CD14-positive monocyte (primary cell): ENCODE results near the gene GRB7. TPM values are rescaled to one million over a fixed set of nuclear protein-coding genes. Genes with fewer than 3 reads are reported as not detected.

Experiments used
- DNase-seq, 3 donors: peaks; one replicate each; pipeline ENCODE4 v3.0.0-alpha.2; 2011 to 2022
- H2AFZ ChIP-seq: 2 replicates; pipeline ENCODE4 v1.6.0; 2012; ENCODE audit warnings: mild to moderate bottlenecking, low read depth, low read length, inconsistent platforms; ENCODE audit not compliant: insufficient read depth, poor library complexity, severe bottlenecking
- H3K27ac ChIP-seq, 2 donors: 1 replicate in 1 of 2; 2 replicates in 1 of 2; pipeline ENCODE4 v1.5.1; 2012 to 2013; ENCODE audit warnings: low read length in 2 of 2, control low read depth in 1 of 2, inconsistent platforms in 1 of 2, low read depth in 1 of 2, mild to moderate bottlenecking in 1 of 2
- H3K27me3 ChIP-seq, 2 donors: one replicate each; pipeline versions ENCODE4 v1.6.0 to v1.6.1; 2011 to 2013; ENCODE audit warnings: low read length in 2 of 2; ENCODE audit not compliant: control insufficient read depth in 2 of 2, insufficient read depth in 2 of 2
- H3K36me3 ChIP-seq, 2 donors: replicated peaks in 1 of 2; 1 replicate in 1 of 2; 2 replicates in 1 of 2; pipeline versions ENCODE4 v1.5.1 to v1.6.1; 2012 to 2013; ENCODE audit warnings: low read length in 2 of 2, control low read depth in 1 of 2, inconsistent platforms in 1 of 2, mild to moderate bottlenecking in 1 of 2; ENCODE audit not compliant: insufficient read depth in 2 of 2, control insufficient read depth in 1 of 2
- H3K4me1 ChIP-seq, 2 donors: 1 replicate in 1 of 2; 2 replicates in 1 of 2; pipeline versions ENCODE4 v1.5.1 to v1.6.1; 2012 to 2013; ENCODE audit warnings: low read length in 2 of 2, control low read depth in 1 of 2, inconsistent platforms in 1 of 2, mild to moderate bottlenecking in 1 of 2, moderate library complexity in 1 of 2; ENCODE audit not compliant: insufficient read depth in 2 of 2, control insufficient read depth in 1 of 2
- H3K4me2 ChIP-seq: replicated peaks from 2 replicates; pipeline ENCODE3; 2012; ENCODE audit warnings: low read length, moderate library complexity, mild to moderate bottlenecking; ENCODE audit not compliant: poor library complexity, severe bottlenecking; ENCODE audit errors: extremely low read depth
- H3K4me3 ChIP-seq, 3 experiments: fragments of 200-600 bp in 1 of 3; sonication (generic) in 1 of 3; replicated peaks in 1 of 3; 1 replicate in 2 of 3; 2 replicates in 1 of 3; pipeline ENCODE4 v1.5.1; 2011 to 2013; ENCODE audit warnings: low read length in 3 of 3, mild to moderate bottlenecking in 3 of 3, control low read depth in 2 of 3, low read depth in 2 of 3, inconsistent platforms in 1 of 3, moderate library complexity in 1 of 3
- H3K79me2 ChIP-seq: 2 replicates; pipeline ENCODE4 v1.6.0; 2012; ENCODE audit warnings: mild to moderate bottlenecking, control low read depth, inconsistent platforms, low read length, moderate library complexity; ENCODE audit not compliant: insufficient read depth
- H3K9ac ChIP-seq: 2 replicates; pipeline ENCODE4 v1.6.0; 2017; ENCODE audit warnings: low read length, mild to moderate bottlenecking; ENCODE audit not compliant: insufficient read depth, poor library complexity, severe bottlenecking
- H3K9me3 ChIP-seq, 2 donors: replicated peaks in 1 of 2; 1 replicate in 1 of 2; 2 replicates in 1 of 2; pipeline versions ENCODE4 v1.5.1 to v1.6.1; 2012 to 2013; ENCODE audit warnings: low read length in 2 of 2, control low read depth in 1 of 2; ENCODE audit not compliant: control insufficient read depth in 1 of 2, insufficient read depth in 1 of 2
- H4K20me1 ChIP-seq: 2 replicates; pipeline ENCODE4 v1.6.0; 2012; ENCODE audit warnings: mild to moderate bottlenecking, low read length, control low read depth, moderate library complexity; ENCODE audit not compliant: insufficient read depth
- H3K27ac Mint-ChIP-seq, 7 donors: one replicate each; pipeline ENCODE4 v1.8.0; 2020; ENCODE audit warnings: mild to moderate bottlenecking in 7 of 7, mixed read lengths in 7 of 7, moderate library complexity in 6 of 7, inconsistent platforms in 2 of 7
- H3K27me3 Mint-ChIP-seq, 3 donors: one replicate each; pipeline ENCODE4 v1.8.0; 2021 to 2022; ENCODE audit warnings: low read depth in 3 of 3, mild to moderate bottlenecking in 3 of 3, mixed read lengths in 3 of 3, moderate library complexity in 3 of 3, inconsistent platforms in 1 of 3
- H3K36me3 Mint-ChIP-seq, 2 donors: one replicate each; pipeline ENCODE4 v1.8.0; 2020; ENCODE audit warnings: mixed read lengths in 2 of 2, inconsistent platforms in 1 of 2, mild to moderate bottlenecking in 1 of 2
- H3K4me1 Mint-ChIP-seq: one replicate; pipeline ENCODE4 v1.8.0; 2020; ENCODE audit warnings: mild to moderate bottlenecking, mixed read lengths
- H3K4me3 Mint-ChIP-seq, 2 donors: one replicate each; pipeline ENCODE4 v1.8.0; 2020; ENCODE audit warnings: mild to moderate bottlenecking in 2 of 2, mixed read lengths in 2 of 2, moderate library complexity in 1 of 2
- H3K9me3 Mint-ChIP-seq, 7 donors: one replicate each; pipeline ENCODE4 v1.8.0; 2020 to 2022; ENCODE audit warnings: mixed read lengths in 7 of 7, mild to moderate bottlenecking in 6 of 7, moderate library complexity in 6 of 7, inconsistent platforms in 2 of 7
- WGBS: methylation state at CpG from one replicate; pipeline ENCODE4 v1.1.5; 2013; ENCODE audit warnings: missing lambda C conversion rate; ENCODE audit not compliant: insufficient coverage; 5-methylcytosine and 5-hydroxymethylcytosine counted together
- intact Hi-C, 2 donors: fragments of 100-400 bp; cut with micrococcal nuclease; formaldehyde crosslinking; loops; one replicate each; pipeline versions ENCODE4 v1.15.0 to v1.15.1; 2023
- polyA plus RNA-seq, 3 donors: library from polyadenylated mRNA; depleted of rRNA in 1 of 3; unstranded in 2 of 3; stranded (reverse) in 1 of 3; fragments of 300-500 nt in 2 of 3; fragments of >200 nt in 1 of 3; fragmentation: Illumina TruSeq in 2 of 3; gene quantifications; 1 replicate in 2 of 3; 2 replicates in 1 of 3; pipeline ENCODE4 v1.2.3, GENCODE V29; 2012 to 2021
- TF ChIP-seq, protein P1 (sequence below): fragments of 200-600 bp; IDR thresholded peaks from one replicate; pipeline ENCODE4 v1.8.0; 2022; ENCODE audit warnings: antibody characterized with exemption, mild to moderate bottlenecking

Gene GRB7
- polyA plus RNA-seq, 3 donors = not detected

DNA sequence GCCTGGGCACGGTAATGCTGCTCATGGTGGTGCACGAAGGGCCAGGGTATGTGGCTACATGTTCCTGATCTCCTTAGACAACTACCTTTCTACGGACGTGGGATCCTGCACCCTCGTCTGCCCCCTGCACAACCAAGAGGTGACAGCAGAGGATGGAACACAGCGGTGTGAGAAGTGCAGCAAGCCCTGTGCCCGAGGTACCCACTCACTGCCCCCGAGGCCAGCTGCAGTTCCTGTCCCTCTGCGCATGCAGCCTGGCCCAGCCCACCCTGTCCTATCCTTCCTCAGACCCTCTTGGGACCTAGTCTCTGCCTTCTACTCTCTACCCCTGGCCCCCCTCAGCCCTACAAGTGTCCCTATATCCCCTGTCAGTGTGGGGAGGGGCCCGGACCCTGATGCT lies 25.9 kb upstream of the GRB7 start:
- no peak overlapping the region for H3K4me3 ChIP-seq
- H3K27me3 Mint-ChIP-seq = peaks cover 0 to 4% (median 4%) of the 10 kb centered on the region in 3 donors
- H3K4me1 Mint-ChIP-seq = no peaks in the 10 kb centered on the region
- intact Hi-C loops = no loop called here
- no peaks in the 10 kb centered on the region for H3K9me3 Mint-ChIP-seq
- H3K36me3 ChIP-seq = no peaks in the 10 kb centered on the region
- no peak overlapping the region for H2AFZ ChIP-seq
- H3K4me1 ChIP-seq = no peaks in the 10 kb centered on the region
- no peak overlapping the region for H3K9ac ChIP-seq
- H3K9me3 ChIP-seq = no peaks in the 10 kb centered on the region
- no peak overlapping the region for H3K27ac Mint-ChIP-seq
- H4K20me1 ChIP-seq = no peaks in the 10 kb centered on the region
- no peaks in the 10 kb centered on the region for H3K36me3 Mint-ChIP-seq
- H3K27ac ChIP-seq = no peak overlapping the region
- no peak overlapping the region for H3K4me2 ChIP-seq
- no peaks in the 10 kb centered on the region for H3K27me3 ChIP-seq
- H3K4me3 Mint-ChIP-seq = no peak overlapping the region
- whole genome bisulfite sequencing = 92% methylated on average over 9 of the region's 10 CpGs
- no peaks in the 10 kb centered on the region for H3K79me2 ChIP-seq
- DNase-seq = no peak
- TF ChIP-seq, protein P1, sequence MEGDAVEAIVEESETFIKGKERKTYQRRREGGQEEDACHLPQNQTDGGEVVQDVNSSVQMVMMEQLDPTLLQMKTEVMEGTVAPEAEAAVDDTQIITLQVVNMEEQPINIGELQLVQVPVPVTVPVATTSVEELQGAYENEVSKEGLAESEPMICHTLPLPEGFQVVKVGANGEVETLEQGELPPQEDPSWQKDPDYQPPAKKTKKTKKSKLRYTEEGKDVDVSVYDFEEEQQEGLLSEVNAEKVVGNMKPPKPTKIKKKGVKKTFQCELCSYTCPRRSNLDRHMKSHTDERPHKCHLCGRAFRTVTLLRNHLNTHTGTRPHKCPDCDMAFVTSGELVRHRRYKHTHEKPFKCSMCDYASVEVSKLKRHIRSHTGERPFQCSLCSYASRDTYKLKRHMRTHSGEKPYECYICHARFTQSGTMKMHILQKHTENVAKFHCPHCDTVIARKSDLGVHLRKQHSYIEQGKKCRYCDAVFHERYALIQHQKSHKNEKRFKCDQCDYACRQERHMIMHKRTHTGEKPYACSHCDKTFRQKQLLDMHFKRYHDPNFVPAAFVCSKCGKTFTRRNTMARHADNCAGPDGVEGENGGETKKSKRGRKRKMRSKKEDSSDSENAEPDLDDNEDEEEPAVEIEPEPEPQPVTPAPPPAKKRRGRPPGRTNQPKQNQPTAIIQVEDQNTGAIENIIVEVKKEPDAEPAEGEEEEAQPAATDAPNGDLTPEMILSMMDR = no peak

DNA sequence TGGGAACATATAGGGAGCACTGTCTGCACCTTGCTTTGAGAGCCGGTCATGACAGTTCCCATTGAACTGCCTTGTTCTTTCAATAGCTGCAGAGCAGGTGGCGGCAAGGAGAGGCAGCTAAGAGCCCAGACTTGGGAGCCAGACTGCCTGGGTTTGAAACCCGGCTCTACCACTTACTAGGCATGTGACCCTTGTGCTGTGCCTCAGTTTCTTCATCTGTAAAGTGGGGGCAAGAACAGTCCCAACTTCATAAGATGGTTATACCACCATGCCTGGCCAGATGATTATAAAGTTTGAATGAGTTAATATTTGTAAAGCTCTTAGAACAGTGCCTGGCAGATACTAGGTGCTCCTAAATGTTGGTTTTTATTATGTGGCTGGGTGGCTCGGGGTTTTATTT lies 23.5 kb upstream of the GRB7 start:
- H3K4me1 Mint-ChIP-seq = peaks cover 2% of the 10 kb centered on the region
- Histone ChIP-seq H3K9me3 (no peaks in the 10 kb centered on the region), H3K9ac (no peak overlapping the region), H3K79me2 (no peaks in the 10 kb centered on the region), H3K36me3 (no peaks in the 10 kb centered on the region), H3K27ac (no peak overlapping the region), H2AFZ (no peak overlapping the region), H3K27me3 (no peaks in the 10 kb centered on the region), H3K4me2 (no peak overlapping the region), H3K4me3 (no peak overlapping the region), H3K4me1 (peaks cover 0 to 2% of the 10 kb centered on the region in 2 donors), H4K20me1 (no peaks in the 10 kb centered on the region)
- H3K36me3 Mint-ChIP-seq = no peaks in the 10 kb centered on the region
- H3K27ac Mint-ChIP-seq = no peak overlapping the region
- H3K27me3 Mint-ChIP-seq = peaks cover 0 to 5% (median 4%) of the 10 kb centered on the region in 3 donors
- no peaks in the 10 kb centered on the region for H3K9me3 Mint-ChIP-seq
- intact Hi-C loops = no loop called here
- no peak overlapping the region for H3K4me3 Mint-ChIP-seq
- no peak for DNase-seq
- 96% methylated on average over 3 of the region's 4 CpGs for WGBS
- TF ChIP-seq, protein P1 = no peak
